Caco-2 (cell line): ENCODE results near the gene YIF1A. TPM values are rescaled to one million over a fixed set of nuclear protein-coding genes. Genes with fewer than 3 reads are reported as not detected.

Source experiments
- BruUV-seq: library from RNA; stranded (reverse); fragments of 400-500 nt; replicated peaks from 2 replicates; lab custom pipeline; 2021; lab: Mats Ljungman, UMichigan
- CTCF ChIA-PET: fragments of 300-600 bp; sonication (Branson Sonifier 250); formaldehyde crosslinking; loops from one replicate; lab custom pipeline; 2022; ENCODE audit warnings: antibody characterized with exemption; lab: Charles Lee
- POLR2A ChIA-PET: fragments of 300-600 bp; sonication (Branson Sonifier 250); formaldehyde crosslinking; loops from one replicate; lab custom pipeline; 2022; ENCODE audit warnings: antibody characterized with exemption; lab: Charles Lee
- DNase-seq, 2 experiments: peaks; one replicate each; pipeline versions ENCODE4 v3.0.0 to v3.0.0-alpha.2; 2020 to 2022
- H3K27me3 ChIP-seq: replicated peaks from 2 replicates; pipeline ENCODE4 v1.6.0; 2011; ENCODE audit warnings: low read length; ENCODE audit not compliant: control insufficient read depth, insufficient read depth
- H3K36me3 ChIP-seq: 2 replicates; pipeline ENCODE4 v1.5.1; 2011; ENCODE audit warnings: low read length; ENCODE audit not compliant: control insufficient read depth, insufficient read depth
- H3K4me1 ChIP-seq: fragments of 250-450 bp; sonication (Bioruptor Pico); 2 replicates; pipeline ENCODE4 v1.5.1; 2020; ENCODE audit warnings: mild to moderate bottlenecking
- H3K4me3 ChIP-seq: 2 replicates; pipeline ENCODE4 v1.5.1; 2011; ENCODE audit warnings: low read depth, mild to moderate bottlenecking, control low read depth, low read length
- H3K9me3 ChIP-seq: fragments of 250-450 bp; sonication (Bioruptor Pico); 2 replicates; pipeline ENCODE4 v1.5.1; 2020; ENCODE audit warnings: mild to moderate bottlenecking, moderate library complexity
- H3K27ac Mint-ChIP-seq: one replicate; pipeline ENCODE4 v1.8.0; 2022; ENCODE audit warnings: mixed read lengths; ENCODE audit not compliant: unreplicated experiment
- H3K27me3 Mint-ChIP-seq: one replicate; pipeline ENCODE4 v1.8.0; 2022; ENCODE audit warnings: mixed read lengths; ENCODE audit not compliant: insufficient read depth, unreplicated experiment
- H3K36me3 Mint-ChIP-seq: one replicate; pipeline ENCODE4 v1.8.0; 2022; ENCODE audit warnings: mild to moderate bottlenecking, mixed read lengths; ENCODE audit not compliant: insufficient read depth, unreplicated experiment
- H3K4me1 Mint-ChIP-seq: one replicate; pipeline ENCODE4 v1.8.0; 2022; ENCODE audit warnings: low read depth, mixed read lengths; ENCODE audit not compliant: unreplicated experiment
- H3K4me3 Mint-ChIP-seq: one replicate; pipeline ENCODE4 v1.8.0; 2022; ENCODE audit warnings: mild to moderate bottlenecking, moderate library complexity, mixed read lengths; ENCODE audit not compliant: unreplicated experiment
- H3K9me3 Mint-ChIP-seq: one replicate; pipeline ENCODE4 v1.8.0; 2022; ENCODE audit warnings: mixed read lengths; ENCODE audit not compliant: unreplicated experiment
- CTCF ChIP-seq, 2 experiments: fragments of 200-600 bp in 1 of 2; IDR thresholded peaks; 1 replicate in 1 of 2; 2 replicates in 1 of 2; pipeline versions ENCODE4 v1.5.1 to v1.8.0; 2011 to 2022; ENCODE audit warnings: antibody characterized with exemption in 1 of 2, control low read depth in 1 of 2, inconsistent platforms in 1 of 2, low read depth in 1 of 2, low read length in 1 of 2, mild to moderate bottlenecking in 1 of 2, moderate library complexity in 1 of 2; ENCODE audit not compliant: insufficient read depth in 1 of 2, severe bottlenecking in 1 of 2, unreplicated experiment in 1 of 2
- intact Hi-C: fragments of 100-400 bp; cut with micrococcal nuclease; formaldehyde crosslinking; loops from one replicate; pipeline ENCODE4 v1.10.0; 2022; ENCODE audit not compliant: unreplicated experiment
- total RNA-seq: library from RNA; stranded (reverse); gene quantifications from 2 replicates; pipeline ENCODE4 v1.2.3, GENCODE V29; 2022

YIF1A gene
- total RNA-seq, 1 experiment from 2014 or later = 159 TPM

GRCh38 chr11:66317723-66318599, 29.0 kb upstream of the YIF1A start:
- Mint-ChIP-seq H3K36me3 (peaks cover 5% of the 10 kb centered on the region), H3K27me3 (no peaks in the 10 kb centered on the region), H3K27ac (peak overlapping the region; percentile 70), H3K4me1 (peaks cover 22% of the 10 kb centered on the region), H3K4me3 (no peak overlapping the region), H3K9me3 (peaks cover 15% of the 10 kb centered on the region)
- POLR2A ChIA-PET = no interaction called here
- Histone ChIP-seq H3K4me1 (peaks cover 34% of the 10 kb centered on the region), H3K4me3 (no peak overlapping the region), H3K36me3 (no peaks in the 10 kb centered on the region), H3K9me3 (peaks cover 12% of the 10 kb centered on the region; the same call in 1 of the 2 replicates), H3K27me3 (no peaks in the 10 kb centered on the region)
- CTCF ChIA-PET = interaction anchor here (0.6 to 1.8 kb wide), 6 partner anchors 11 to 430 kb away, joined by 3 to 7 read pairs (median 4); partner anchors contain the start of genes FIBP, RIN1 and YIF1A
- BruUV-seq = no TSS peak
- TF ChIP-seq CTCF (IDR thresholded peaks at IDR 0.05; ENCODE audit: insufficient read depth in 1 of 2, low read depth in 1 of 2, low read length in 1 of 2, severe bottlenecking in 1 of 2, unreplicated experiment in 1 of 2) = no peak
- DNase-seq = peak; percentile 59
- intact Hi-C loops = no loop called here

- intact Hi-C loops = no loop called here
- Histone ChIP-seq H3K9me3 (peaks cover 12% of the 10 kb centered on the region; the same call in 1 of the 2 replicates), H3K4me3 (no peak overlapping the region), H3K4me1 (peaks cover 31% of the 10 kb centered on the region), H3K27me3 (no peaks in the 10 kb centered on the region), H3K36me3 (no peaks in the 10 kb centered on the region)
- no peaks in the 10 kb centered on the region for H3K27me3 Mint-ChIP-seq
- BruUV-seq = no TSS peak
- no peak for TF ChIP-seq CTCF (IDR thresholded peaks at IDR 0.05; ENCODE audit: insufficient read depth in 1 of 2, low read depth in 1 of 2, low read length in 1 of 2, severe bottlenecking in 1 of 2, unreplicated experiment in 1 of 2)
- ChIA-PET CTCF (interaction anchor here (0.6 to 1.8 kb wide), 3 partner anchors 19 to 429 kb away, joined by 4 to 7 read pairs (median 5); partner anchors contain the start of genes FIBP and RIN1), POLR2A (no interaction called here)
- peaks cover 10% of the 10 kb centered on the region for H3K36me3 Mint-ChIP-seq
- H3K4me1 Mint-ChIP-seq = peaks cover 16% of the 10 kb centered on the region
- no peak overlapping the region for H3K4me3 Mint-ChIP-seq
- H3K9me3 Mint-ChIP-seq = peaks cover 15% of the 10 kb centered on the region
- DNase-seq = no peak
- no peak overlapping the region for H3K27ac Mint-ChIP-seq
These were observed 28.4 kb upstream of the YIF1A start for GRCh38 chr11:66317322-66317722.

GRCh38 chr11:66316849-66317251, 27.9 kb upstream of the YIF1A start, which contains the start of gene CD248:
TSS of gene CD248 (minus strand) at chr11:66317044. CDS start at chr11:66317027, 17 bp downstream.
- intact Hi-C loops = no loop called here
- no peaks in the 10 kb centered on the region for H3K27me3 ChIP-seq
- peaks cover 11% of the 10 kb centered on the region; the same call in 1 of the 2 replicates for H3K9me3 ChIP-seq
- no peak for TF ChIP-seq CTCF (IDR thresholded peaks at IDR 0.05; ENCODE audit: insufficient read depth in 1 of 2, low read depth in 1 of 2, low read length in 1 of 2, severe bottlenecking in 1 of 2, unreplicated experiment in 1 of 2)
- H3K4me1 Mint-ChIP-seq = peaks cover 13% of the 10 kb centered on the region
- H3K36me3 ChIP-seq = no peaks in the 10 kb centered on the region
- H3K36me3 Mint-ChIP-seq = peaks cover 14% of the 10 kb centered on the region
- H3K27ac Mint-ChIP-seq = no peak within 1 kb of the TSS
- H3K9me3 Mint-ChIP-seq = peaks cover 15% of the 10 kb centered on the region
- POLR2A ChIA-PET = interaction anchor here (0.6 kb wide), 1 partner anchor 25 kb away, joined by 3 read pairs; no protein-coding TSS in a partner anchor
- no peak within 1 kb of the TSS for H3K4me3 ChIP-seq
- BruUV-seq = no TSS peak
- CTCF ChIA-PET = interaction anchor here (0.6 kb wide), 1 partner anchor 14 kb away, joined by 3 read pairs; no protein-coding TSS in a partner anchor
- DNase-seq = no peak
- H3K4me1 ChIP-seq = peaks cover 31% of the 10 kb centered on the region
- H3K27me3 Mint-ChIP-seq = no peaks in the 10 kb centered on the region
- H3K4me3 Mint-ChIP-seq = no peak within 1 kb of the TSS
